Measurements from ENCODE around the gene C1GALT1C1.
"Not testable (repeated sequence)": the region's sequence is repeated elsewhere in the genome, so short reads cannot be mapped to it uniquely, and the experiment has no call there.

The C1GALT1C1 gene

GRCh38 chrX:120664081-120664480, 34.2 kb upstream of the C1GALT1C1 start:
- H3K9ac ChIP-seq (ENCODE audit: insufficient read length, low read depth), result no peak overlapping the region
- no peak overlapping the region for H3K4me3 ChIP-seq (ENCODE audit: insufficient read length, low read depth)
- no peaks in the 10 kb centered on the region for H3K27me3 ChIP-seq (ENCODE audit: insufficient read depth, insufficient read length)
- no peaks in the 10 kb centered on the region for H3K4me1 ChIP-seq (ENCODE audit: insufficient read depth, insufficient read length)
- no peak for DNase-seq (ENCODE audit: low read depth, low spot score)
- H3K9me3 ChIP-seq (ENCODE audit: insufficient read depth, low read length), result no peaks in the 10 kb centered on the region
- no peaks in the 10 kb centered on the region for H3K36me3 ChIP-seq (ENCODE audit: insufficient read depth, insufficient read length, low read length)
- TF ChIP-seq YY1 (IDR thresholded peaks at IDR 0.05; ENCODE audit: insufficient read depth, insufficient read length), result no peak
- TF ChIP-seq SUZ12 (IDR thresholded peaks at IDR 0.05; ENCODE audit: extremely low read depth, insufficient read depth, insufficient read length), result no peak
- TF ChIP-seq ZNF274 (IDR thresholded peaks at IDR 0.05; ENCODE audit: low read depth, low read length), result no peak

- DNase-seq (ENCODE audit: low read depth, low spot score), result no peak
- H3K27me3 ChIP-seq (ENCODE audit: insufficient read depth, insufficient read length), result no peaks in the 10 kb centered on the region
- H3K4me3 ChIP-seq (ENCODE audit: insufficient read length, low read depth), result no peak overlapping the region
- no peaks in the 10 kb centered on the region for H3K4me1 ChIP-seq (ENCODE audit: insufficient read depth, insufficient read length)
- H3K36me3 ChIP-seq (ENCODE audit: insufficient read depth, insufficient read length, low read length), result no peaks in the 10 kb centered on the region
- no peak overlapping the region for H3K9ac ChIP-seq (ENCODE audit: insufficient read length, low read depth)
- TF ChIP-seq ZNF274 (IDR thresholded peaks at IDR 0.05; ENCODE audit: low read depth, low read length) (no peak), YY1 (IDR thresholded peaks at IDR 0.05; ENCODE audit: insufficient read depth, insufficient read length) (no peak), SUZ12 (IDR thresholded peaks at IDR 0.05; ENCODE audit: extremely low read depth, insufficient read depth, insufficient read length) (no peak)
- no peaks in the 10 kb centered on the region for H3K9me3 ChIP-seq (ENCODE audit: insufficient read depth, low read length)
These were observed 32.8 kb upstream of the C1GALT1C1 start for GRCh38 chrX:120662662-120663061.

- H3K27me3 ChIP-seq (ENCODE audit: insufficient read depth, insufficient read length), result no peaks in the 10 kb centered on the region
- TF ChIP-seq ZNF274 (IDR thresholded peaks at IDR 0.05; ENCODE audit: low read depth, low read length), result no peak
- no peak overlapping the region for H3K9ac ChIP-seq (ENCODE audit: insufficient read length, low read depth)
- no peak for DNase-seq (ENCODE audit: low read depth, low spot score)
- no peak overlapping the region for H3K4me3 ChIP-seq (ENCODE audit: insufficient read length, low read depth)
- H3K4me1 ChIP-seq (ENCODE audit: insufficient read depth, insufficient read length), result no peaks in the 10 kb centered on the region
- no peaks in the 10 kb centered on the region for H3K9me3 ChIP-seq (ENCODE audit: insufficient read depth, low read length)
- H3K36me3 ChIP-seq (ENCODE audit: insufficient read depth, insufficient read length, low read length), result no peaks in the 10 kb centered on the region
These were observed 30.8 kb upstream of the C1GALT1C1 start for GRCh38 chrX:120660637-120661036.

- Histone ChIP-seq H3K9ac (ENCODE audit: insufficient read length, low read depth) (no peak overlapping the region), H3K4me3 (ENCODE audit: insufficient read length, low read depth) (no peak overlapping the region), H3K4me1 (ENCODE audit: insufficient read depth, insufficient read length) (no peaks in the 10 kb centered on the region), H3K36me3 (ENCODE audit: insufficient read depth, insufficient read length, low read length) (no peaks in the 10 kb centered on the region), H3K27me3 (ENCODE audit: insufficient read depth, insufficient read length) (no peaks in the 10 kb centered on the region), H3K9me3 (ENCODE audit: insufficient read depth, low read length) (no peaks in the 10 kb centered on the region)
- no peak for DNase-seq (ENCODE audit: low read depth, low spot score)
- TF ChIP-seq ZNF274 (IDR thresholded peaks at IDR 0.05; ENCODE audit: low read depth, low read length), result no peak
- TF ChIP-seq YY1 (IDR thresholded peaks at IDR 0.05; ENCODE audit: insufficient read depth, insufficient read length), result no peak
- TF ChIP-seq SUZ12 (IDR thresholded peaks at IDR 0.05; ENCODE audit: extremely low read depth, insufficient read depth, insufficient read length), result no peak
These were observed 23.1 kb upstream of the C1GALT1C1 start for GRCh38 chrX:120653000-120653399.

- not testable (repeated sequence) for H3K9ac ChIP-seq (ENCODE audit: insufficient read length, low read depth); DNase-seq (ENCODE audit: low read depth, low spot score); H3K9me3 ChIP-seq (ENCODE audit: insufficient read depth, low read length); H3K36me3 ChIP-seq (ENCODE audit: insufficient read depth, insufficient read length, low read length); H3K4me3 ChIP-seq (ENCODE audit: insufficient read length, low read depth); H3K4me1 ChIP-seq (ENCODE audit: insufficient read depth, insufficient read length); H3K27me3 ChIP-seq (ENCODE audit: insufficient read depth, insufficient read length)
These were observed 22.4 kb upstream of the C1GALT1C1 start for GRCh38 chrX:120652256-120652655.

DNA sequence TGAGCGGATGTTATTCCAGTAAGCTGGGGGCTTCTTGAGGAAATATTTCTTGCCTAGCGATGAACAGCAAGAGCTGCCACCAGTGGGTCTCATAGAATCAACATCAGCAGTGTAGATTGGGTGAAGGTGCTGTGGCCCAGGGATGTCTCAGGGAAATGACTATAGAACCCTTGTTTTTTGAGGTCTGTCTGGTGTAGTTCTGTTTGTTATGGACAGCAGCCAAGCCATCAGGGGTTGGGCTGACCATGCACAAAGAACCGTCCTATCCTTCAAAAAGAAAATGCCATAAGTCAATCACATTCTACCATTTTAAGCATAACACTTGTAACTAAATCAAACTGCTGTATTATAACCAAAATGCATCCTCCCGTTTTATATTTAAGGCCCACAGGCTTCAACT, 17.3 kb upstream of the C1GALT1C1 start:
- Histone ChIP-seq H3K9ac (ENCODE audit: insufficient read length, low read depth) (no peak overlapping the region), H3K9me3 (ENCODE audit: insufficient read depth, low read length) (no peaks in the 10 kb centered on the region), H3K27me3 (ENCODE audit: insufficient read depth, insufficient read length) (no peaks in the 10 kb centered on the region), H3K36me3 (ENCODE audit: insufficient read depth, insufficient read length, low read length) (no peaks in the 10 kb centered on the region), H3K4me3 (ENCODE audit: insufficient read length, low read depth) (no peak overlapping the region), H3K4me1 (ENCODE audit: insufficient read depth, insufficient read length) (no peaks in the 10 kb centered on the region)
- DNase-seq (ENCODE audit: low read depth, low spot score), result no peak
- TF ChIP-seq ZNF274 (IDR thresholded peaks at IDR 0.05; ENCODE audit: low read depth, low read length), result no peak
- TF ChIP-seq SUZ12 (IDR thresholded peaks at IDR 0.05; ENCODE audit: extremely low read depth, insufficient read depth, insufficient read length), result no peak
- no peak for TF ChIP-seq YY1 (IDR thresholded peaks at IDR 0.05; ENCODE audit: insufficient read depth, insufficient read length)

GRCh38 chrX:120642871-120643270, 13.0 kb upstream of the C1GALT1C1 start:
- Histone ChIP-seq H3K9ac (ENCODE audit: insufficient read length, low read depth) (no peak overlapping the region), H3K27me3 (ENCODE audit: insufficient read depth, insufficient read length) (no peaks in the 10 kb centered on the region), H3K4me1 (ENCODE audit: insufficient read depth, insufficient read length) (no peaks in the 10 kb centered on the region), H3K9me3 (ENCODE audit: insufficient read depth, low read length) (no peaks in the 10 kb centered on the region), H3K4me3 (ENCODE audit: insufficient read length, low read depth) (no peak overlapping the region), H3K36me3 (ENCODE audit: insufficient read depth, insufficient read length, low read length) (no peaks in the 10 kb centered on the region)
- TF ChIP-seq YY1 (IDR thresholded peaks at IDR 0.05; ENCODE audit: insufficient read depth, insufficient read length) (no peak), ZNF274 (IDR thresholded peaks at IDR 0.05; ENCODE audit: low read depth, low read length) (no peak), SUZ12 (IDR thresholded peaks at IDR 0.05; ENCODE audit: extremely low read depth, insufficient read depth, insufficient read length) (no peak)
- no peak for DNase-seq (ENCODE audit: low read depth, low spot score)

DNA sequence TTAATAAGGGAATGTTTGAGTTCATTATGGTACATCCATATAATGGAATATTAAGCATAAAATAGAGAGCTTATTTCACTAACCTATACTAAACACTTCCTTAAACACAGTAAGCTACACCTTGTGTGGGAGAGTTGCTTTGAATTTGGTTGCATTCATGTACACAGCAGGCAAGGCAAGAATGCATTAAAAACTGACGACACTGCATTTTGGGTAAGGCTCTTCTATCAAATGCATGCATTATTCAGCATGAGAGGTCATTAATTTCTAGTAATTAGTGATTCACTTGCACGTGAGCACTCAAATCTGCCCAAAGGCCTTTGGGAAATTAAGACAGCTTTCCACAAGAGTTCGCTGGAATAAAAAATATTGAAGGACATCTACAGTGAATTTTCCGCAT, 8.8 kb upstream of the C1GALT1C1 start:
- H3K9me3 ChIP-seq (ENCODE audit: insufficient read depth, low read length), result no peaks in the 10 kb centered on the region
- TF ChIP-seq YY1 (IDR thresholded peaks at IDR 0.05; ENCODE audit: insufficient read depth, insufficient read length) (no peak), SUZ12 (IDR thresholded peaks at IDR 0.05; ENCODE audit: extremely low read depth, insufficient read depth, insufficient read length) (no peak), ZNF274 (IDR thresholded peaks at IDR 0.05; ENCODE audit: low read depth, low read length) (no peak)
- H3K27me3 ChIP-seq (ENCODE audit: insufficient read depth, insufficient read length), result no peaks in the 10 kb centered on the region
- no peaks in the 10 kb centered on the region for H3K4me1 ChIP-seq (ENCODE audit: insufficient read depth, insufficient read length)
- no peak overlapping the region for H3K4me3 ChIP-seq (ENCODE audit: insufficient read length, low read depth)
- no peaks in the 10 kb centered on the region for H3K36me3 ChIP-seq (ENCODE audit: insufficient read depth, insufficient read length, low read length)
- H3K9ac ChIP-seq (ENCODE audit: insufficient read length, low read depth), result no peak overlapping the region
- DNase-seq (ENCODE audit: low read depth, low spot score), result no peak

Measured in NT2/D1 (cell line).